Tibial nerve (tissue), 4 donors: ENCODE results near the gene ARMC6. TPM values are rescaled to one million over a fixed set of nuclear protein-coding genes. Genes with fewer than 3 reads are reported as not detected.
"Not testable (repeated sequence)": the region's sequence is repeated elsewhere in the genome, so short reads cannot be mapped to it uniquely, and the experiment has no call there.

ENCODE experiments used
- DNase-seq, 2 donors: peaks; one replicate each; pipeline ENCODE4 v3.0.0-alpha.2; 2019; ENCODE audit warnings: low spot score in 2 of 2
- H3K27ac ChIP-seq, 4 donors: fragments of 200-600 bp; sonication (generic) in 3 of 4; one replicate each; pipeline ENCODE4 v1.5.1; 2017 to 2019; ENCODE audit warnings: mild to moderate bottlenecking in 1 of 4
- H3K27me3 ChIP-seq, 2 donors: fragments of 200-600 bp; sonication (generic) in 1 of 2; one replicate each; pipeline versions ENCODE4 v1.5.1 to v1.6.0; 2017 to 2019
- H3K36me3 ChIP-seq, 3 donors: fragments of 200-600 bp; sonication (generic); one replicate each; pipeline ENCODE4 v1.5.1; 2018 to 2019
- H3K4me1 ChIP-seq, 4 donors: fragments of 200-600 bp; sonication (generic) in 3 of 4; one replicate each; pipeline ENCODE4 v1.5.1; 2017 to 2019
- H3K4me3 ChIP-seq, 4 donors: fragments of 200-600 bp; sonication (generic) in 3 of 4; one replicate each; pipeline ENCODE4 v1.5.1; 2017 to 2019; ENCODE audit warnings: mild to moderate bottlenecking in 1 of 4, moderate library complexity in 1 of 4
- H3K9me3 ChIP-seq, 4 donors: fragments of 200-600 bp; sonication (generic) in 3 of 4; one replicate each; pipeline ENCODE4 v1.5.1; 2017 to 2019
- EP300 ChIP-seq, 2 donors: sonication (generic); formaldehyde crosslinking; IDR thresholded peaks; one replicate each; pipeline ENCODE4 v1.6.1; 2017; ENCODE audit warnings: antibody characterized with exemption in 2 of 2, mild to moderate bottlenecking in 1 of 2
- POLR2A ChIP-seq, 2 donors: fragments of 450-650 bp; IDR thresholded peaks; one replicate each; pipeline ENCODE4 v1.6.1; 2017; ENCODE audit warnings: antibody characterized with exemption in 2 of 2, mild to moderate bottlenecking in 2 of 2, moderate library complexity in 2 of 2
- WGBS, 2 donors: methylation state at CpG; one replicate each; pipeline ENCODE4 v1.1.5; 2018; 5-methylcytosine and 5-hydroxymethylcytosine counted together
- total RNA-seq, 4 donors: library from RNA; depleted of rRNA; stranded (reverse); fragments of >200 nt; gene quantifications; one replicate each; pipeline ENCODE4 v1.1.0, GENCODE V29; 2016
- TF ChIP-seq, protein P1 (sequence below), 5 experiments: fragments of 200-600 bp in 3 of 5; fragments of 450-650 bp in 2 of 5; sonication (generic) in 3 of 5; IDR thresholded peaks; one replicate each; pipeline ENCODE4 v1.5.1; 2016 to 2019; ENCODE audit warnings: antibody characterized with exemption in 5 of 5, mild to moderate bottlenecking in 3 of 5, moderate library complexity in 2 of 5

The ARMC6 gene
- total RNA-seq, 4 donors from 2014 or later, result 20.0 to 40.8 (median 24.6) TPM

DNA sequence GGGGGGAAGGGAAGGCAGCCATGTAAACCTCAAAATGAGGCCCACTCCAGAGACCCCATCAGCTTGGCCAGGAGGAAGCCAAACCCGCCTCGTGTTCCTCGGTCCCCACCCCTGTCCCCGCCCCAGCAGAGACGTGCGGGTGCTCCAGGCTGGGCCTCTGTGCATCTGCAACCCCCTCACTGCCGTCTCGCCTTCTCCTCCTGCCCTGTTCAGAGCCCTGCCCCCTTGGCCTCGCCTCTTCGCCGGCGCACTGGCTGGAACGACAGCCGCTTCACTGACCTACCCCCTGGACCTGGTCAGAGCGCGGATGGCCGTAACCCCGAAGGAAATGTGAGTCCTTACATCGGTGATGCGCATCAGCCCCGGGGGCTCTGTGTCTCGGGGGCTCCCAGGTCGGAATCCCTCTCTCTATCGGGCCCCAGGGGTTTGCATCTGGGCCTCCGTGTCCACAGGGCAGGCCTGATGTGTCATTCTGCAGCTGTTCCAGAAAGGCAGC is 72.7 kb downstream of the ARMC6 start:
- TF ChIP-seq EP300 (IDR thresholded peaks at IDR 0.05) (no peak), POLR2A (IDR thresholded peaks at IDR 0.05) (no peak)
- TF ChIP-seq, protein P1, sequence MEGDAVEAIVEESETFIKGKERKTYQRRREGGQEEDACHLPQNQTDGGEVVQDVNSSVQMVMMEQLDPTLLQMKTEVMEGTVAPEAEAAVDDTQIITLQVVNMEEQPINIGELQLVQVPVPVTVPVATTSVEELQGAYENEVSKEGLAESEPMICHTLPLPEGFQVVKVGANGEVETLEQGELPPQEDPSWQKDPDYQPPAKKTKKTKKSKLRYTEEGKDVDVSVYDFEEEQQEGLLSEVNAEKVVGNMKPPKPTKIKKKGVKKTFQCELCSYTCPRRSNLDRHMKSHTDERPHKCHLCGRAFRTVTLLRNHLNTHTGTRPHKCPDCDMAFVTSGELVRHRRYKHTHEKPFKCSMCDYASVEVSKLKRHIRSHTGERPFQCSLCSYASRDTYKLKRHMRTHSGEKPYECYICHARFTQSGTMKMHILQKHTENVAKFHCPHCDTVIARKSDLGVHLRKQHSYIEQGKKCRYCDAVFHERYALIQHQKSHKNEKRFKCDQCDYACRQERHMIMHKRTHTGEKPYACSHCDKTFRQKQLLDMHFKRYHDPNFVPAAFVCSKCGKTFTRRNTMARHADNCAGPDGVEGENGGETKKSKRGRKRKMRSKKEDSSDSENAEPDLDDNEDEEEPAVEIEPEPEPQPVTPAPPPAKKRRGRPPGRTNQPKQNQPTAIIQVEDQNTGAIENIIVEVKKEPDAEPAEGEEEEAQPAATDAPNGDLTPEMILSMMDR (IDR thresholded peaks at IDR 0.05), result no peak
- Histone ChIP-seq H3K9me3 (no peaks in the 10 kb centered on the region), H3K27ac (peak overlapping the region in 1 of 4 donors; percentile 32), H3K4me3 (peak overlapping the region in 3 of 4 donors; percentile 7 to 36 (median 27)), H3K27me3 (no peaks in the 10 kb centered on the region), H3K36me3 (peaks cover 0 to 47% (median 0%) of the 10 kb centered on the region in 3 donors), H3K4me1 (peaks cover 0 to 30% (median 3%) of the 10 kb centered on the region in 4 donors)
- DNase-seq, result no peak
- 34 to 43% methylated on average over 22 to 23 of the region's 25 CpGs for whole genome bisulfite sequencing, 2 donors

- not testable (repeated sequence) for H3K27me3 ChIP-seq, H3K4me3 ChIP-seq, H3K27ac ChIP-seq, DNase-seq, H3K9me3 ChIP-seq
- Histone ChIP-seq H3K4me1 (peaks cover 0 to 30% (median 3%) of the 10 kb centered on the region in 4 donors), H3K36me3 (peaks cover 0 to 43% (median 0%) of the 10 kb centered on the region in 3 donors)
- WGBS, 2 donors, result 94% methylated on average over 7 of the region's 7 CpGs
Measured at GRCh38 chr19:19106938-19107337, 73.5 kb downstream of the ARMC6 start.

DNA sequence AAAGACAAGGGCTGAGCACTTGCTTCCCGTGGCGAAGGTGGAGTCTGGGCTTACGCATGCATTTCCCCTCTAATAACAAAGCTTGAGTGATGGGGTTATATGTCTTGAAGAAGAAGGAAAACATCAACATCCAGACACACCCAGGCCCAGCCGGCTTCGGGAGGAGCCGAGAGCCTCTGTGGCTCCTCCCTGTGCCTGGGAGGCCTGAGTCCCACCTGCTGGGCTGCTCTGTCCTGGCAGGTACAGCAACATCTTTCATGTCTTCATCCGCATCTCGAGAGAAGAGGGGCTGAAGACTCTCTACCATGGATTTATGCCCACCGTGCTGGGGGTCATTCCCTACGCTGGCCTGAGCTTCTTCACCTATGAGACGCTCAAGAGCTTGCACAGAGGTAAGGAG is 74.3 kb downstream of the ARMC6 start:
- Histone ChIP-seq H3K27me3 (no peaks in the 10 kb centered on the region), H3K36me3 (peaks cover 0 to 40% (median 0%) of the 10 kb centered on the region in 3 donors), H3K9me3 (no peaks in the 10 kb centered on the region), H3K4me3 (no peak overlapping the region), H3K27ac (no peak overlapping the region), H3K4me1 (peaks cover 0 to 30% (median 3%) of the 10 kb centered on the region in 4 donors)
- WGBS, 2 donors, result 81 to 82% methylated on average over 11 of the region's 11 CpGs
- DNase-seq, result no peak
- TF ChIP-seq POLR2A (IDR thresholded peaks at IDR 0.05), result no peak
- no peak for TF ChIP-seq EP300 (IDR thresholded peaks at IDR 0.05)
- TF ChIP-seq, protein P1 (IDR thresholded peaks at IDR 0.05), result no peak

Other genes starting within 250 kb of the ARMC6 start
- gene COMP, start 242.3 kb upstream of the ARMC6 start, total RNA-seq, result 100 to 1,000 TPM in 1 of 4 donors, 10 to 100 TPM in 3; 14.0 to 117 (median 25.3) TPM
- gene UPF1, start 201.6 kb upstream of the ARMC6 start, total RNA-seq, result 100 to 1,000 TPM in 1 of 4 donors, 10 to 100 TPM in 3; 75.6 to 117 (median 87.9) TPM
- 10 to 100 TPM in 3 of 4 donors, 1 to 10 TPM in 1; 7.0 to 14.9 (median 13.4) TPM for gene CERS1, start 137.4 kb upstream of the ARMC6 start, total RNA-seq
- gene COPE, start 114.2 kb upstream of the ARMC6 start, total RNA-seq, result 100 to 1,000 TPM; 151 to 266 (median 183) TPM
- 10 to 100 TPM; 31.8 to 61.2 (median 35.5) TPM for gene DDX49, start 113.9 kb upstream of the ARMC6 start, total RNA-seq
- gene HOMER3, start 92.4 kb upstream of the ARMC6 start, total RNA-seq, result 10 to 100 TPM; 38.0 to 90.0 (median 44.6) TPM
- 10 to 100 TPM; 50.8 to 95.1 (median 65.1) TPM for gene SUGP2, start 86 bp upstream of the ARMC6 start, total RNA-seq
- 10 to 100 TPM; 13.8 to 25.5 (median 15.5) TPM for gene SLC25A42, start 30.4 kb downstream of the ARMC6 start, total RNA-seq
- 10 to 100 TPM; 24.1 to 32.1 (median 24.8) TPM for gene TMEM161A, start 104.9 kb downstream of the ARMC6 start, total RNA-seq
- 1 to 10 TPM in 1 of 4 donors, under 1 TPM in 1, not detected in 2; 0.21 to 3.7 TPM for gene MEF2B, start 136.7 kb downstream of the ARMC6 start, total RNA-seq
- gene BORCS8, start 158.5 kb downstream of the ARMC6 start, total RNA-seq, result 10 to 100 TPM; 11.8 to 29.1 (median 18.8) TPM
- gene RFXANK, start 158.7 kb downstream of the ARMC6 start, total RNA-seq, result 10 to 100 TPM; 46.3 to 62.1 (median 56.8) TPM
- 10 to 100 TPM; 13.5 to 21.3 (median 15.1) TPM for gene NR2C2AP, start 169.8 kb downstream of the ARMC6 start, total RNA-seq
- gene NCAN, start 178.4 kb downstream of the ARMC6 start, total RNA-seq, result not detected
- gene TM6SF2, start 239.7 kb downstream of the ARMC6 start, total RNA-seq, result 1 to 10 TPM in 1 of 4 donors, not detected in 3; 2.1 TPM